HG02943 (cell line): Measurements from ENCODE around the gene BCL10.

Experiments used
- ATAC-seq: cut with Tn5 transposase; IDR thresholded peaks from one replicate; pipeline ENCODE4 v1.9.1; 2021; ENCODE audit warnings: mild to moderate bottlenecking, low read depth, moderate library complexity; ENCODE audit not compliant: unreplicated experiment

The BCL10 gene

DNA sequence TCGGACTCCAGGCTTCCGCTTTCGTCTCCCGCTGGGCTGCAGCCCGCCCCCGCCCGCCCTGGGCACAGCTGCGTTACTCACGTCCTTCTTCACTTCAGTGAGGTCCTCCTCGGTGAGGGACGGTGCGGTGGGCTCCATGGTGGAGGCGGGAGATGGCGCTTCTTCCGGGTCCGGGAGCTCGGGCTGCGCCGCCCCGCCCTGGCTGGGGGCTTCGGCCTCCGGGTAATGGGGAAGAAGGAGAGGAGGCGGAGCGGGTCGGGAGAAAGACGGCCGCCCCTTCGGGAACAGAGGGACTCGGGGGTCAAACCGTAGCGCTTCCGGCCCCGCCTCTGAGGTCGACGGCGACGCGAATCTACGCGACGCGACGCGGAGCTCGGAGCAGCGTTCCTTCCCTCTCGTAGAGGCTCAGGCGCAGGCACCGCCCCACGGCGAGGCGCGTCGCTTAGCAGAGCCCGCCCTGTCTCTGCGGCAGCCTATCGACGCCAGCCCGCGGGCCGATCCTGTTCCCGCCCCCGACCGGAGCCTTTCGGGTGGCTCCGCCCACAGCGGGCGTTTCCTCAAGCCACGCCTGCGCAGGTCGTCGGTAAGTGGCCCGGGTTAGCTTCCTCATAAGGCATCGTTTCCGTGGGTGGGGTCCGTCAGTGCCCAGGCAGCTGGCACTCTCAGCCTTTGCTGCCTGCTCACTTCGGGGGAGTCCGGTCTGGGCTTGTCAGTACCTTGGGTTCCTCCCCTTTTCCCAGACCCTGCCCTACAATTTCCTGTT is at the start of gene BCL10:
Gene BCL10, minus strand, starts transcription at position 418 of the 763 bp plus-strand sequence. Its CDS starts 280 bp downstream, at position 138.
- ATAC-seq, result peak; percentile 96

DNA sequence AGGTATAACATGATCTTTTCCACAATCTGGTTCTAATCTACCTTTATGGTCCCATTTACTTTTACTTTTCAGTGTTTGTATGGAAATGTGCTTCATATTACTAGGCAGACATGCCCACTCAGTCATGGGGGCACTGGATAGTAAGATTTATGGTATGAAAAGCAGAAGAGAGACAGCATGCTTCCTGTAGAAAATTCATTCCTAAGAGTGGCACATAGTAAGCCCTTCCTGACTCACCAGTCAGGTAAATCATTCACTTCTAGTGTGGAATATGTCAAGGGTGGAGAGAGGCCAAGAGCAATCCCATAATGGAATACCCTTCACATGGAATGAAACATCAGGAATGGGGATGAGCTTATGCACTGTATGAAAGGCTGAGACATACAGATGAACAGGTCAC is 49.5 kb upstream of the BCL10 start:
- ATAC-seq, result no peak

DNA sequence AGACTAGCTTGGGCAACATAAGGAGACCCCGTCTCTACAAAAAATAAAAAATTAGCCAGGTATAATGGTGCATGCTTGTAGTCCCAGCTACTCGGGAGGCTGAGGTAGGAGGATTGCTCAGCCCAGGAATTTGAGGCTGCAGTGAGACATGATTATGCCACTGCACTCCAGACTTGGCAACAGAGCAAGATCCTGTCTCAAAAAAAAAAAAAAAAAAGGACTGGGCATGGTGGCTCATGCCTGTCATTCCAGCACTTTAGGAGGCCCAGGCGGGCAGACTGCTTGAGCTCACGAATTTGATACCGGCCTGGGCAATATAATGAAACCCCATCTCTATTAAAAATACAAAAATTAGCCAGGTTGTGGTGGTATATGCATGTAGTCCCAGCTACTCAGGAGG is 47.3 kb upstream of the BCL10 start:
- ATAC-seq, result no peak

DNA sequence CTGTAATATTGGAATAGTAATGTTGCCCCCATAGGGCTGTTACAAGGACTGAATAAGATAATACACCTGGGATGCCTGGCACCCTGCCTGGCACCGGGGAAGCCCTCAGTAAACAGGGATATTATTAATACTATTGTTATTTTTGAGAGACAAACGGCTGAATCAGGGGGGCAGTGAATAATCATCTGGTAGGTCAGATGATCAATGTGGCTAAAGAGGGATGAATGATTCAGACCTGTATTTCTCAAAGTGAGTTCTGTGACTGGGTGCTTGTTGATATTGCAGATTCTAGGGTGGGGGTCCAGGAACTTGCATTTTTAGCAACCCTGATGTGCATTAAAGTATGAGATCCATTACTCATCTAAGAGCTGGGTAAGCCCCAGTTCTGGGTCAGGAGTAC is 46.2 kb upstream of the BCL10 start:
- no peak for ATAC-seq

DNA sequence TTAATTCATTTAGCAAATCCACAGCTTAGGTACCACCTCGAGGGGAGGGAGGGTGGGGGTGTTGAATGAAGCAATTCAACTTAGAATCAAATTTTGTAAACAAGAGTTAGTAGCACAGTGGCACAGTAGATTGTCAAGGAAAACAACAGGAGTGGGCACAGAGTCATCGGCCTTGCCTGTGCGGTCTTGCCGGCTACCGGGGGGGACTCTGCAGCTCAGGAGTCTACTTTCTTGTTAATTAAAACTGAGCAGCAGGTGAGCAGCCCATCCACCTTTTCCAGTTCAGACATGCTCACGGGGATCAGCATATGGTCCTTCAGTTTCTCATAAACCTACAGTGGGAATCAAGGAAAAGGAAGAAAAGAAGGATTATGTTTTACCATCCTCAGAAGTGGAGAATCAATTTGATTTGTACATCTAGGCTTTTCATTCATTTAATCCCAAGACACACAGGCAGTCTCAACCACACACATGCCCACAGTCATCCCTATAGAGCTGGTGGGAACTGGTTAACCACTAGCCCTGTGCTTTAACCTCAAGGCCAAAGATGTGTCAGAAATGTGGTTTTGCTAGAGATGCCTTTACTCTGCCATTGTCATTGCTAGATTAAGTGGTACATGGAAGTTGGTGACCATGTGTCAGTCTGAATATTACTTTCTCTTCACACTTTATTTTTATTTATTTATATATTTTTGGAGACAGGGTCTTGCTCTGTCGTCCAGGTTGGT is 45.0 kb upstream of the BCL10 start:
- ATAC-seq, result peak; percentile 76

DNA sequence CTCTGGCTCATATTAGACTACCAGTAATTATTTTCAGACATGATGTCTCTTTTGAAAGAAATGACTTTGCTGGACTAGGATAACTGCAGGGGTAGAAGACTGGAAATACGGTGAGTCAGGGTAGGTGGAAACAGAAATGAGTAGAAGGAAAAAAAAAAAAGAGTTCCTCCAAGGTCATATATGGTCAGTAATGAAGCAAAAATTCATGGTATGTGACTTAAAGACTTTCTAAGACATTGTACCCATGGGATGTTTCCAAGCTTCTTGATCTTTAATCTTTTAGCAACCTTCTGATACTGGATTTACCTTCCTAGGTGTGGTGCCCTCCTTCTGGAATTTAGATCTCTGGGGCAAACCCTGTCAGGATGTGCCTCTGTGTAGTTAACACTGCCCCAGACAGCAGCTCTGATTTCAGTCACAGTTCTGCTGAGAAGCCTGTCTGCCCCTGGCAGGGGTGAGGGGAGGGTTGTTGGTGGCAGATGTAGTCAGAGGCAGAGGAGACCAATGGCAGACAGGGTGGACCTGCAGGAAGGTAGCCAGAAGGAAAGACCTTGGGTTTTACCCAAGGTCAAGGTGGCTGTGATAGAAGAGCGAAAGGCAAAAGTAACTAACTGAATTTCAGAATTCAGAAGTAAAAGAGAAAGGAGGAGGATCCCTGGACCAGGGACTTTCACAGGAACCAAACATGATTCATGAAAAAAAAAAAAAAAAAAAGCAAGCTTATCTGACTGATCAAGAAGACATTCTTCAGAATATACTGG is 44.1 kb upstream of the BCL10 start:
- ATAC-seq, result no peak

DNA sequence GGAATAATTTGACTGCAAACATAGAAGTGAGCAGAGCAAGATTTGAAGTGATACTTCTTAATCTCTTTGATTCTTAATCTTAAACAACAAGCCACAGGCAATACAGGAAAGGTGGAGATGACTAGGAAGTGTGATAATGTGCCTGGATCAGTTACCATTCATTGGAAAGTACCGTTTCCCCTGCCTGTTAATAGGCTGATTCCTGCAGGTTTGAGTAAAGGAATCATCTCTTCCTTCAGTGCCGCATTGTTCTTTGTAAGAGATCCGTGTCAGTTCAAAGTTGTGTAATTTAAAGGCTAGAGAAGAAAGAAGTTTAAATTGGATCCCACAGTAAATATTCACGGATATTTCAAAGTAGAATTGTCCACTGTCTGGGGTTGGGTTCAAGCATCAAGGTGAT is 43.5 kb upstream of the BCL10 start:
- ATAC-seq, result no peak

DNA sequence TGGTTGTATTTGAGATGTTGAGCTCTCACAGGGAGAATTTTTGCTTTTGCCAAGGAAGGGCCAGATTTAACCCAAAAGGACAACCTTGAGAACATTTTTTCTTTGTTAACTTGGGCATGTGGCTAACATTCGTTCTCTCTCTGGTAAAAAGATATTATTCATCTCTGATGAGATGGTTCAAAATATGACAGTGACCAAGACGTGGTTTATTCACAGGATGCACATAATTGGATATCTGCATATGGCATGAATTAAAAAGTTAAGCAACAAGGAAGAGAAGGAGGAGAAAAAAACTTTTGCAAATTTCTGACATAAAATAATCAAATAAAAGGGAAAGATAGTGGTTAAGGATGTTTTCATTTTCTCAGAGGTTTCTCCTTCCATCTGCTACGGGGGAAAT is 43.1 kb upstream of the BCL10 start:
- ATAC-seq, result no peak

DNA sequence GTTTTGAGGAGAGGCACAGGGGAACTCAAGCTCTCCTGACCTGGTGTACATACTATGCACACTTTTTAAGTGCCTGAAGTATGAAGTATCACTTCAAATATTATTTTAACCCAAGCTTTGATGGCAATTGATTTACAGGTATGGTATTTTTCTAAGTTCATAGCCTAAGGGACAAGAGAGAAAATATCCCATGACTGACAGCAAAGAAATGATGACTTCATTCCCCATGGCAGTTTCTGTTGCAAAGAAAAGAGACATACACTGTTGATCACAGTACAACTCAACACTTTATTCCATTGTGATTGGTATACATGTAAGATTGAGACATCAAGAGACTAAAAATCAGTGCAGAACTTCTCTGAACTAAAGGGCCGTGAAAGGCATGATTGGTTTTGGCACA is 41.8 kb upstream of the BCL10 start:
- ATAC-seq, result no peak

DNA sequence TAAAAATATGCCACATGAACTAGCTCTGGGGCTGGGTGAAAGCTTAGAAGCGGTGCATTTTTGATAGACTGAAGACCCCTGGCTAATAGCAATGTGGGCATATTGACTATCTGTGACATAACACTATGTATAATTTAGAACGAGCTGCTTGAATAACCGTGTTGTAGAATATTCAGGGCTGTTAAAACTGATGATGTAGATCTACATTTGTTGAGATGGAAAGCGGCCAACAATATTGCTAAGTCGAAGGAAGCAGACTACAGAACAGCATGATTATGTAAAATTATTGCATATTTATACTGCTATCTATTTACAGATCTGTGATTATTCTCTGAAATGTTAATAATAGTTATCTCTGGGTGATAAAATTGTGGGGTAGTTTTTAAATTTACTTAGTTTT is 41.1 kb upstream of the BCL10 start:
- no peak for ATAC-seq

DNA sequence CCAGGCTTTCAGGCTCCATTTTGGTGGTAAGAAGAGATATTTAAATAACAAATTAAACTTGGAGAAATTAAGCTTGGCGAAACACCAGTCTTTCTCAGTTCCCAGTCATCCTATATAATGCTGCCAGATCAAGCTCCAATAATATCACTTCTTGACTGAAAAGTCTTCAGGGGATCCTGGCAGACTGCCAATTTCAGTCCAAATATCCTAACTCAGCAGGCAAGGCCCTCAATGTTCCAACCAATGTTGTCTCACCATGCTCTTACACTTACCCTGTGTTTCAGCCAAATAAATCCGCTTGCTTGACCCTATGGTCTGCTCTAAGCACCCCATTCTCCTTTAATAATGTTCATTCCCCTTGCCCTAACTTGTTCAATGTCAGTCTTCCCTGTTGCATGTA is 39.9 kb upstream of the BCL10 start:
- no peak for ATAC-seq

DNA sequence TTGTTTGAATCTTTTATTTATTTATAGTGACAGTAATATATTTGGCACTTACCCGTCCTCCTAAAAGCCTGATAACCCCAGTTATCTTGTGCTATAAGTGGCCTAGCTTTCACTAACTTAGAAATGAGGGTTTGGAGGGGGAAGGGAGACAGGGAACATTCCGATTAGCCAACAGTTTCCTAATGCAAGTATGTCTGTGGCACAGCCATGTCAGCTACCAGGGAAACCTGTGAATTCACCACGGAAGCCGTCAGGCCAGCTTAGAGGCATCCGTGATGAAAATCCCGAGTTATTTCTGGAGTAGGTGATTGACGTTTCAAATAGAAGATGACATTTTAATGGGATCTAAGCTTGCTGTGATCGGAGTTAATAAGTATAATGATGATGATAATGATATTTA is 39.4 kb upstream of the BCL10 start:
- ATAC-seq, result no peak

DNA sequence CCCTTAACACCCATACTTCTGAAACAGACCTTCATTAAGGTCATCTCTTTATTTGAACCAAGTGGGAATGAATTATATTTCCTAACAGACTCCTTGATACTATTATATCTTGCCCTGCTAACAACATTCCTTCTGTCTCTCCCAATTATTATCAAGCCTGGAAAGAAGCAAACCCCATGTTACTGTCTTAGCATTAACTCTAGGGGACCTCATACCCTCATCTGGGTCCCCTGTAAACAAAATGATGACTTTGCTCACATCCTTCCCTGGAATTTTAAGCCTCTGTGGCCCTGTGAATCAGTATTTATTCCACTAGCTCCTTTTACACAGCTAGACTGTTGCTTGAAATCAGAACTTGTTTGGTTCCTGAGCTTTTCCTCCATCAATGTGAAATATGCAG is 38.3 kb upstream of the BCL10 start:
- ATAC-seq, result no peak

DNA sequence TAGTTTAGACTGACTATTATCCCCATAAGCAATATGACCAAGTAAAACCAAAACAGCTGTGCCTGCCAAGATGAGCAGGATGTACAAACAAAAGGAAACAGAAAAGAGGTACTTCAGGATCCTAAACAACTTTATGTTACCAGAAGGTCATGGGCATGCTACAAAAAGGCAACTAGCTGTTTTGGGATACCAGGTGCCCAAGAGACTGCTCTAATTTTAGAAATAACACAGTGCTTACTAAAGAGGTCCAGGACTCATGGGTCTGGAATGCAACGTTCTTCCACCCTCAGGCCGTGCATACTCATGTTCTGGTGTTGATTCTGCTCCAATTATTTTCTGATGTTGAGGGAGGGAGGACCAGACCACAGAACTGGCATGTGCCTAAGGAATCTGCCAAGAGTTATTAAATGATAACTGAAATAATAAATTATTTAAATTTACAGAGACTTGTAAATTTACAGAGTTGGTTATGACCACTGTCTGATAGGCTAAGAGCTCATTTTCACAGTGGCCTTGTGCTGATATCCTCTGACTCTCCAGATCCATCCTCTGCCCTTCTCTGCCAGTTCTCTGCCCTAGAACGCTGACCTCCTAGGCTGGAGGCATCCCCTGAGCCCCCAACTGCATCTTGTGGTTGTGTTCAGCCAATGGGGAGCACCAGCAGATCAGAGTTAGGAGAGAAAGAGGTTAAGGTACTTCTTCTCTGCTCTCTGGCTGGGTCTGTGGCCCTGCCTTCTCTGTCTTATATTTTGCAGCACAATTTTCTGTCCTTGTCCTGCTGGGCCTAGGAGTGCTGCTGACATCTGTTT is 37.7 kb upstream of the BCL10 start:
- no peak for ATAC-seq

DNA sequence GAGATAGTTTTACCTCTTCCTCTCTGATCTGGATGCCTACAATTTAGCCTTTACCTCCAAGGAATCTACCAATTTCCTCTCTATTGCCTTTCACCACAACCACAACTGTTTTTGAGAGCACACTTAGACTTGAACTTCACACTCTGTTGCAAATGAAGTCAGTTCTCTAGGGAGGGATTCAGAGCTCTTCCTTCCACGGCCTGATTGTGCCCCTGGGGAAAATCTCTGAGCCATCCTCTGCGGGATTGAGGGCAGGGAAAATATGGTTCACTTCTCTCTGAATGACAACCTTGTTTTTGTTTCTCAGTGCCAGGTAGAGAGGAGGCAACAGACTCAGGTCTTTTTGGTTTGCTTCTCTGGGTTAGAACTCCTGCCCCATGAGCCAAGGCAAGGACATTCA is 35.4 kb upstream of the BCL10 start:
- no peak for ATAC-seq

DNA sequence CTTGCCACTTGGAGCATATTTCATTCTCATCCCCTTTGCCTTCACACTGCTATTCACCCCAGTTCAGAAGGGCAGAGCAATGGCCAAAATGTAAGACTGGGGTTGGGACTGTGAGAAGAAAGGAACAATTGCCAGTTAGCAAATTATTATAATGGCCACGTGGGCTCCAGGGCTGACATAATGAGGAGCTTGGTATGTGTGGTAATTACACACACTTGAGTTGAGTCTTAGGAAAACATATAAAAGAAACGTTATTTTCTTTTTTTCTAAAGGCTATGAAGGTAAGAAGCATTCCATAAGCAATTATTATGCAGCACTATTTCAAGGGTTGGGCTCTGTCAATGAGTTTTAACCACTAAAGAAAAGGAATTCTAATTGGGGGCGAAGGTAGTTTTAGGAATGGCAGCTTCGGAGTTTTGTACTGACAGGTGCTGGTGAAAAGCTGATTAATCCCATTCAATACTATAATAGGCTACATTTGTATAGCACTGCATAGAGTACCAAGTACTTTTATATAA is 32.5 kb upstream of the BCL10 start:
- no peak for ATAC-seq

DNA sequence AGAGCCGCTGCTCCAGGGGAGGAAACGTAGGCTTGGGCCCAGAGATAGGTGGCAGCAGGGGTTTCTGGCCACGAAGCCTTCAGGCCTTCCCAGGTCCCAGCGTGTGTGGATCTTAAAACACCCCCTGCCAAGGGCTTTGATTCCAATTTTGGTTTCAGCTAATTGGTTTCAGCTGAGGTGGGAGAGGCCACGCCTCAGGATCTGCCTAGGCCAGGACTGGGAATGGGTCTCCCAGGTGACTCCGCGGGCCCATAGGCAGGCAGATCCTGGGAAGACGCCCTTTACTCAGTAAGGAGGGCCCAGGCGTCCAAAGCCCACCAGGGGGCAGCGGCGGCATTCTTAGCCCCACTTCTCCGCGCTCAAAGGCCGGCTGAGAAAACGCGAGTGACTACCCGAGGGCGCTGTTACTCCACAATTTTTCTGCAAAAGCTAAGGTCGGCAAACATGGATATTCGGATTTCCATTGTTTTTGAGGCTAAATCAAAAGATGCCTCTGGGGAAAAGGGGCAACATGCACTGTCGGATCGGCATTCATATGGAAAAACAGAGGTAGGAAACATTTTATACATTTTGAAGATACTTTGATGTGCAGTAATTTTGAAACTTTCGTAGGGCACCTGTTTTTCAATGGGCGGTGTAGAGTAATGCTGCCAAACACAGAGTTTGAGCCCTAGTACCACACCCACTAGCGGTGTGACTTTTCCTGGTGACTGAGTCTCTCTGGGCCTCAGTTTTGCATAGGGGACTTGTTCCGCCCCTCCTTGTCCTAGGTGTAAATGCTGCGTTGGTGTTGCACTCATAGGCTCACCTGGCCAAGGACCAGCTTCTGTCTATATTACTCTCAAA is 31.8 kb upstream of the BCL10 start:
- ATAC-seq, result peak; percentile 78

DNA sequence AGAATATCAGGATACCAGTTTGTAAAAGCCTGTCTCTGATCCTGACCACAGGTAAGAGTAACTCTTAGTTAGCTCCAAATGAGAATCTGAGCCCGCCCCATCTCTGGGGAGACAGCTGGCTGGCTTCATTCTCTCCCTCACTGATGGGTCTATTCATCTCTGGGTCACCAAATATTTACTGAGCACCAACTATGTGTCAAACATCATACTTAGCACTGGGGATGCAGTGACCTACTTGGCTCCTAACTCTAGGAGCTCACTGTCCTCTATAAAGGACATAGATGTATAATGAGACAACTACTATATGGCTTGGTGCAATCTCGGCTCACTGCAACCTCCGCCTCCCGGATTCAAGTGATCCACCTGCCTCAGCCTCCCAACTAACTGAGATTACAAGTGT is 29.8 kb upstream of the BCL10 start:
- no peak for ATAC-seq

DNA sequence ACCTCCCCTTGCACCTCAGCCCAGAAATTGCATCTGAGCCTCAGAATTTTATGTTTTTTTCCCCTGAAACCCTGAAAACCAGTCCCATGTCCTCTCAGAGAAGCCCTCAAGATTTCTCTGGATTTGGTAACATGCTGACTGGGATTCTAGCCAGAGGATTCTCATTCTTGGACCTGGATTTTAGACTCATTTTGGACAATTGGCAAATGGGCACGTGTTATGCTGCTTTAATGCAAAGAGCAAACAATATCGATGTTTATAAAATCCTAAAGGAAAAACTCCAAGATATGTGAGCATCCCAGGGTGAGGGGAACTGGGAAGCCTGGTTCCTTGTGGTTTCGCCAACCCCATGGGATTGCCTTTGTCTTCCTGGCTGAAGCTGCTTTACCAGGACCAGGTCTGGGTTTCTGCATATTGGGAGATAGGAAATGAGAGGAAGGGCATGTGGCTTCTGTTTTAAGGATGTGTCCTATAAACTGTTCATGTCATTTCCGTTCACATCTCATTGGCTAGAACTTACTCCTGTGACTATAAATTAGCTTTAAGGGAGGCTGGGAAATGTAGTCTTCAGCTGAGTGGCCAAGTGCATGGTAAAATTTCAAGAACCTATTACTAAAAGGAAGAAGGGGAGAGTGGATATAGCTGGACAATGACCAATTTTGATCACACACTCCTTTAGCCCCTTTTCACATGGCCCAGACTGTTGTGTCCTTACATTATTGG is 27.2 kb upstream of the BCL10 start:
- ATAC-seq, result no peak
